ENCODE measurements around the gene KCNQ1OT1. TPM values are rescaled to one million over a fixed set of nuclear protein-coding genes. Genes with fewer than 3 reads are reported as not detected.

The KCNQ1OT1 gene
- total and polyA plus RNA-seq, 2 of the 4 experiments (the other 2 are of a cell fraction): 0.14 to 2.0 TPM

DNA sequence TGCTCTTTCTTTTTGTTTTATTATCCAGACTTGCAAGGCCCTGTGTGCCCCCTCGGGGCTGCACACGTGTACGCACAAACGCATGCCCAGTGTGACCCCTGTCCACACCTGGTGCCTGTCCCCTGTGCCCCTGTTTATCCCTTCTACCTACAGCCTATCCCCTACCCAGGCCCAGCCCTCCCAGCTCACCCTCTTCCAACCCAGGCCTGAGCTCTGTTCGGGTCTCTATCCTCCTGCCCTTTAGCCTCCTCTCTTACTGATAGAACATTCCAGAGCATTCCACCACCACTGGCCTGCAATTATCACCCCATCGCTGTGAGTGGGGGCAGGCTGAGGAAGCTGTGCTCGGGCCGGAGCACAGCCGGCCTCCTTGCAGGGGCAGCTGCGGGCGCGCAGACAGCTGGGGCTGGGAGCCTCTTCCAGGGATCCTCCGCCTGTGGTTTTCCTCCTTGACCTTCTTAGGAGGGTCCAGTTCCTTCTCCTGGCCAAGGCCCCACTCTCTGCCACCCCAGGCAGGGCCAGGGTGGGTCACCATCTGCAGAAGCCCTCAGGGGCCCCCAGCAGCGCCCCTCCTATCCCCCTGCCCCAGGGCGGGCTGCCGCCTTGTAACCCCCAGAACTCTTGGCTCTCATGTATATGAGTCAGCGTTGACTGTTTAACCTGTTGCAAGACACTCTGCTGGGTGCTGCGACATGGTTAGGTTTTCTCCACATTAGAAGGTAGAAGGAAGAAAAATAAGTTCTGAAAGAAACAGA lies 41.8 kb upstream of the KCNQ1OT1 start:
- Histone ChIP-seq H4K8ac (ENCODE audit: low read depth in 2 of 2, low read length in 2 of 2) (peak overlapping the region; percentile 51 to 53; a peak in 3 of 4 replicates), H3K27ac (ENCODE audit: insufficient read depth, low read length) (peak overlapping the region; percentile 74; the same call in 1 of the 2 replicates), H3K23ac (ENCODE audit: low read depth, low read length) (no peak overlapping the region), H3K4me3 (ENCODE audit: insufficient read depth, low read depth, low read length) (no peak overlapping the region), H3K36me3 (ENCODE audit: control insufficient read depth, insufficient read depth, low read length) (no peaks in the 10 kb centered on the region), H3K4me1 (ENCODE audit: control insufficient read depth, insufficient read depth, low read length) (peaks cover 19% of the 10 kb centered on the region), H2BK5ac (ENCODE audit: low read depth, low read length, poor library complexity, severe bottlenecking) (peak overlapping the region; percentile 6), H3K18ac (ENCODE audit: low read depth, low read length) (peak overlapping the region; percentile 46; the same call in 1 of the 2 replicates), H3K56ac (ENCODE audit: extremely low read depth, insufficient read depth, low read length) (0 out of 2 replicates have a peak overlapping the region, but pooled peaks have one; percentile 26), H2BK20ac (ENCODE audit: low read depth, low read length) (no peak overlapping the region; the same call in 1 of the 2 replicates), H3K9me1 (ENCODE audit: insufficient read depth, low read length) (no peaks in the 10 kb centered on the region), H3K27me3 (ENCODE audit: control insufficient read depth, insufficient read depth, low read length) (peaks cover 2% of the 10 kb centered on the region; the same call in 1 of the 2 replicates), H4K5ac (ENCODE audit: low read depth, low read length) (peak overlapping the region; percentile 55; the same call in 1 of the 2 replicates), H2BK15ac (ENCODE audit: low read depth, low read length) (no peak overlapping the region), H3K14ac (replicated peaks; ENCODE audit: low read depth, low read length) (peak overlapping the region; percentile 39; the same call in 1 of the 2 replicates), H2AK5ac (ENCODE audit: low read depth, low read length) (peak overlapping the region; percentile 70; the same call in 1 of the 2 replicates), H3K4me2 (ENCODE audit: low read depth, low read length) (peak overlapping the region; percentile 60), H3K4ac (ENCODE audit: low read depth, low read length) (peak overlapping the region; percentile 77; the same call in 1 of the 2 replicates), H2AK9ac (replicated peaks; ENCODE audit: low read depth, low read length, poor library complexity) (peak overlapping the region; percentile 60), H2BK120ac (ENCODE audit: low read depth, low read length) (peak overlapping the region; percentile 57; the same call in 1 of the 2 replicates), H4K91ac (ENCODE audit: insufficient read depth, low read depth, low read length) (peak overlapping the region; percentile 33; the same call in 1 of the 2 replicates), H3K9ac (ENCODE audit: low read depth, low read length) (no peak overlapping the region; the same call in 1 of the 2 replicates), H2AFZ (replicated peaks; ENCODE audit: low read length, poor library complexity) (peak overlapping the region; percentile 84), H4K20me1 (ENCODE audit: insufficient read depth, low read length) (no peaks in the 10 kb centered on the region), H3K79me1 (ENCODE audit: low read depth in 1 of 2, low read length in 2 of 2) (no peaks in the 10 kb centered on the region), H3K9me3 (ENCODE audit: control insufficient read depth, insufficient read depth, low read length) (no peaks in the 10 kb centered on the region)
- ChIA-PET CTCF (no interaction called here), POLR2A (ENCODE audit: unreplicated experiment) (no interaction called here)
- peak; percentile 95 for ATAC-seq (ENCODE audit: low read depth)
- DNase-seq: peak; percentile 74
- in situ Hi-C loops (cut with MboI; ENCODE audit: low sequenced_read_pairs) (no loop called here), dilution Hi-C loops (cut with HindIII; ENCODE audit: low sequenced_read_pairs, unreplicated experiment) (no loop called here), intact Hi-C loops (cut with micrococcal nuclease) (loop anchor here (1.0 to 5.0 kb wide), 2 partner anchors 86 to 143 kb away; no protein-coding TSS in a partner anchor)
- BruUV-seq (replicated peaks): no TSS peak
- WGBS, 2 experiments (ENCODE audit: extremely low coverage in 2 of 2, insufficient read length in 1 of 2): 45% methylated on average over 5 of the region's 18 CpGs; no CpG with 5 or more reads in 1 of the 2 experiments
- TF ChIP-seq, protein P1, sequence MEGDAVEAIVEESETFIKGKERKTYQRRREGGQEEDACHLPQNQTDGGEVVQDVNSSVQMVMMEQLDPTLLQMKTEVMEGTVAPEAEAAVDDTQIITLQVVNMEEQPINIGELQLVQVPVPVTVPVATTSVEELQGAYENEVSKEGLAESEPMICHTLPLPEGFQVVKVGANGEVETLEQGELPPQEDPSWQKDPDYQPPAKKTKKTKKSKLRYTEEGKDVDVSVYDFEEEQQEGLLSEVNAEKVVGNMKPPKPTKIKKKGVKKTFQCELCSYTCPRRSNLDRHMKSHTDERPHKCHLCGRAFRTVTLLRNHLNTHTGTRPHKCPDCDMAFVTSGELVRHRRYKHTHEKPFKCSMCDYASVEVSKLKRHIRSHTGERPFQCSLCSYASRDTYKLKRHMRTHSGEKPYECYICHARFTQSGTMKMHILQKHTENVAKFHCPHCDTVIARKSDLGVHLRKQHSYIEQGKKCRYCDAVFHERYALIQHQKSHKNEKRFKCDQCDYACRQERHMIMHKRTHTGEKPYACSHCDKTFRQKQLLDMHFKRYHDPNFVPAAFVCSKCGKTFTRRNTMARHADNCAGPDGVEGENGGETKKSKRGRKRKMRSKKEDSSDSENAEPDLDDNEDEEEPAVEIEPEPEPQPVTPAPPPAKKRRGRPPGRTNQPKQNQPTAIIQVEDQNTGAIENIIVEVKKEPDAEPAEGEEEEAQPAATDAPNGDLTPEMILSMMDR (conservative IDR thresholded peaks at IDR 0.05; ENCODE audit: low read depth, low read length): no peak
- TF ChIP-seq FOS (IDR thresholded peaks at IDR 0.05; ENCODE audit: low read depth, low read length): peak; percentile 66
- TF ChIP-seq CEBPB (IDR thresholded peaks at IDR 0.05; ENCODE audit: low read depth, low read length): peak; percentile 86
